ENCODE results near the gene ETV6. TPM values are rescaled to one million over a fixed set of nuclear protein-coding genes. Genes with fewer than 3 reads are reported as not detected.
A peak's percentile ranks its signal among the peaks of the same experiment; 100 is the strongest.

Gene ETV6
- total RNA-seq, 1 donor from 2014 or later = 31.4 TPM

DNA sequence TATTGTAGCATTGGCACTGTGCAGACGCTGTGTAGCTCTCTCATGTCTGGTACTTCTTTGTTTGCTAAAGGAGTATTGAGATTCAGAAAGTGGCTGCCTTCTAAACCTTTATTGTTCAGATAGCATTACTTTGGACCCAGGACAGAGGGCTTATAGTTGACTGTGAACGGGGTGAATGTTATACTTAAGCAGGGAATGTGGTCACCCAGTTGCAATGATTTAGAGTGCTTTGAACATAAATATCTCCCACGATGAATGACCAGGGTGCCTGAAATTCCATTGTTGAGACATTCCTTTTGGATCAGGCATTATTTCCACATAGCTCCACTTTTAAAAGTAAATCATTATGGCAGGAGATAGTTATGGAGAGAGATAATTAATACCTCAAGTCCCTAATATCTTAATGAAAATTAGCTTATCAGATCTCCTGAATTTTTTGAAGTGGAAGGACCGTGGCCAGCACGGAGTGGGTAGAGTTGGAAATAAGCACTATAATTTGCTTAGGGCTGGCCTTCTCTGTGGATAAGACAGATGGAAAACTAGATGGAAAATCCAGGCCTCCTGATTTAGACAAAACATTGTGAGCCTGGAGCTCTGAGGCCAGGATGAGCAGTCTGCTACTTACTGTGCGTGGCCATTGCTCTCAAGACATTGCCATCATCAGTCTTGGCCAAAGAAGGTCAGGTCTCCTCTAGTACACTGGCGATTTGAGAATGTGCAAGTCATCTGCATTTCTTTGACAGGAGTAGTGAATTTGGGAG lies 114.5 kb downstream of the ETV6 start:
- no peaks in the 10 kb centered on the region for H3K36me3 Mint-ChIP-seq
- no peak for DNase-seq (ENCODE audit: low spot score in 2 of 2, unreplicated experiment in 2 of 2)
- peaks cover 72% of the 10 kb centered on the region for H3K4me1 Mint-ChIP-seq
- no peak overlapping the region for H3K4me3 Mint-ChIP-seq
- no peaks in the 10 kb centered on the region for H3K27me3 Mint-ChIP-seq (ENCODE audit: low read depth)
- no peaks in the 10 kb centered on the region for H3K9me3 Mint-ChIP-seq
- peak overlapping the region; percentile 87 for H3K27ac Mint-ChIP-seq
- TF ChIP-seq CTCF (IDR thresholded peaks at IDR 0.05; ENCODE audit: unreplicated experiment) = no peak

- TF ChIP-seq CTCF (IDR thresholded peaks at IDR 0.05; ENCODE audit: unreplicated experiment) = no peak
- Mint-ChIP-seq H3K36me3 (no peaks in the 10 kb centered on the region), H3K4me1 (peaks cover 76% of the 10 kb centered on the region), H3K4me3 (no peak overlapping the region), H3K9me3 (no peaks in the 10 kb centered on the region), H3K27me3 (ENCODE audit: low read depth) (no peaks in the 10 kb centered on the region), H3K27ac (peak overlapping the region; percentile 94)
- DNase-seq (ENCODE audit: low spot score in 2 of 2, unreplicated experiment in 2 of 2) = no peak
Measured at GRCh38 chr12:11764837-11765236, 115.4 kb downstream of the ETV6 start.

DNA sequence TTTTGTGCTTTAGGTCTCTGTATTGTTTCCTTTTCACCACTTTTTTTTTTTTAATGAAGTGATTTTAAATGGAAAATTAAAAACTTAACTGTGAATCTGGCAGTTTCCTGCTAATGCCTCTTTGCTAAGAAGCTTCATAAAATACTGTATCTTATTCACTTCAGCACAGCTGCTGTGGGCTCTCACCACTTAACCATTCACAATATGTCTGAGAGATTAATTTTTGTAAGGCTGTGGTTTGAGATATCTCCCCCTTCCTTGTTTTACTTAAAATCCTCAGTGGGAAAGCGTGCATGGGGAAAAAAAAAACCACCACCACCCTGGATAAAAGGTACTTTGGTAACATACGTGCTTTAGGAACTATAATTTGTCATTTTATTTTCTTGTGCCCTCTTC lies 115.9 kb downstream of the ETV6 start:
- Mint-ChIP-seq H3K27ac (peak overlapping the region; percentile 94), H3K9me3 (no peaks in the 10 kb centered on the region), H3K4me1 (peaks cover 76% of the 10 kb centered on the region), H3K27me3 (ENCODE audit: low read depth) (no peaks in the 10 kb centered on the region), H3K4me3 (no peak overlapping the region), H3K36me3 (no peaks in the 10 kb centered on the region)
- DNase-seq (ENCODE audit: low spot score in 2 of 2, unreplicated experiment in 2 of 2) = no peak
- TF ChIP-seq CTCF (IDR thresholded peaks at IDR 0.05; ENCODE audit: unreplicated experiment) = no peak

GRCh38 chr12:11765817-11766794 lies 116.6 kb downstream of the ETV6 start:
- Mint-ChIP-seq H3K27me3 (ENCODE audit: low read depth) (no peaks in the 10 kb centered on the region), H3K36me3 (no peaks in the 10 kb centered on the region)

More at GRCh38 chr12:11765817-11766794, 116.6 kb downstream of the ETV6 start:
- H3K27ac Mint-ChIP-seq = peak overlapping the region; percentile 94
- TF ChIP-seq CTCF (IDR thresholded peaks at IDR 0.05; ENCODE audit: unreplicated experiment) = no peak
- H3K4me3 Mint-ChIP-seq = peak overlapping the region; percentile 38
- H3K4me1 Mint-ChIP-seq = peaks cover 76% of the 10 kb centered on the region
- no peaks in the 10 kb centered on the region for H3K9me3 Mint-ChIP-seq
- peak; percentile 43 to 67 for DNase-seq (ENCODE audit: low spot score in 2 of 2, unreplicated experiment in 2 of 2)
